K562 (cell line): ENCODE results near the gene EPN2.
"Not testable (repeated sequence)": the region's sequence is repeated elsewhere in the genome, so short reads cannot be mapped to it uniquely, and the experiment has no call there.

ENCODE experiments used
- CBFB ChIP-seq: sonication (generic); formaldehyde crosslinking; IDR thresholded peaks from 2 replicates; pipeline ENCODE4 v1.4.0; 2020; ENCODE audit warnings: mild to moderate bottlenecking, missing genetic modification reagents
- CTCF ChIP-seq, 3 experiments: IDR thresholded peaks in 2 of 3; conservative IDR thresholded peaks in 1 of 3; 2 replicates each; pipeline ENCODE4 v1.5.1; 2011 to 2012; ENCODE audit warnings: low read length in 3 of 3, mild to moderate bottlenecking in 3 of 3, control low read depth in 2 of 3, improper control_type of control experiment in 1 of 3, inconsistent platforms in 1 of 3, low read depth in 1 of 3, mixed read lengths in 1 of 3, moderate library complexity in 1 of 3; ENCODE audit not compliant: insufficient read depth in 2 of 3
- DLX4 ChIP-seq: fragments of 250-450 bp; sonication (Bioruptor Pico); IDR thresholded peaks from 2 replicates; pipeline ENCODE4 v1.6.1; 2021; ENCODE audit warnings: mild to moderate bottlenecking
- HBP1 ChIP-seq: fragments of 450-650 bp; formaldehyde crosslinking; IDR thresholded peaks from 2 replicates; pipeline ENCODE4 v1.4.0; 2022; ENCODE audit warnings: missing genetic modification characterization
- KDM1A ChIP-seq, 2 experiments: fragments of 450-650 bp; IDR thresholded peaks; 2 replicates each; pipeline ENCODE4 v1.6.1; 2016; ENCODE audit warnings: mild to moderate bottlenecking in 2 of 2
- NCOR1 ChIP-seq: fragments of 450-650 bp; IDR thresholded peaks from 2 replicates; pipeline ENCODE4 v1.6.1; 2016; ENCODE audit warnings: mild to moderate bottlenecking, moderate library complexity
- SMARCE1 ChIP-seq: fragments of 450-650 bp; IDR thresholded peaks from 2 replicates; pipeline ENCODE4 v1.7.1; 2016; ENCODE audit warnings: mild to moderate bottlenecking
- SRF ChIP-seq, 2 experiments: fragments of 250-450, 450-650 bp in 1 of 2; sonication (Bioruptor Pico) in 1 of 2; sonication (generic) in 1 of 2; formaldehyde crosslinking; IDR thresholded peaks; 2 replicates each; pipeline versions ENCODE4 v1.5.0 to v1.5.1; 2020 to 2022; ENCODE audit warnings: mild to moderate bottlenecking in 1 of 2, missing genetic modification reagents in 1 of 2
- TARDBP ChIP-seq: fragments of 450-650 bp; IDR thresholded peaks from 2 replicates; pipeline ENCODE4 v1.6.1; 2016
- ZHX1 ChIP-seq: fragments of 150-350 bp; conservative IDR thresholded peaks from 2 replicates; pipeline ENCODE4 v1.6.1; 2014; ENCODE audit warnings: low read length
- ZNF121 ChIP-seq: sonication (generic); formaldehyde crosslinking; conservative IDR thresholded peaks from 2 replicates; pipeline ENCODE4 v1.8.0; 2022; ENCODE audit warnings: missing genetic modification reagents
- ZNF518B ChIP-seq: fragments of 250-450 bp; sonication (Bioruptor Pico); IDR thresholded peaks from 2 replicates; pipeline ENCODE4 v1.5.0; 2021; ENCODE audit warnings: mild to moderate bottlenecking, moderate library complexity
- ZNF707 ChIP-seq: fragments of 250-450 bp; sonication (Bioruptor Pico); conservative IDR thresholded peaks from 2 replicates; pipeline ENCODE4 v1.8.0; 2022; ENCODE audit warnings: inconsistent platforms, mild to moderate bottlenecking, moderate library complexity

GRCh38 chr17:19203429-19203828 lies 33.7 kb upstream of the EPN2 start:
- not testable (repeated sequence) for TF ChIP-seq TARDBP; CBFB (CRISPR knock-in tag); CTCF (IDR thresholded peaks at IDR 0.05 in 2 of 3, conservative IDR thresholded peaks at IDR 0.05 in 1 of 3; ENCODE audit: insufficient read depth in 2 of 3, low read depth in 1 of 3, low read length in 3 of 3); DLX4 (CRISPR knock-in tag); NCOR1; SRF (CRISPR knock-in tag; IDR thresholded peaks at IDR 0.05); SMARCE1; ZNF707 (CRISPR knock-in tag); HBP1; ZNF518B (CRISPR knock-in tag); ZHX1; ZNF121 (CRISPR knock-in tag); KDM1A (IDR thresholded peaks at IDR 0.05)
